ENCODE data around the gene ISCU. TPM values are rescaled to one million over a fixed set of nuclear protein-coding genes. Genes with fewer than 3 reads are reported as not detected.

Gene ISCU
- total RNA-seq, 4 donors from 2014 or later = 229 to 512 (median 248) TPM

DNA sequence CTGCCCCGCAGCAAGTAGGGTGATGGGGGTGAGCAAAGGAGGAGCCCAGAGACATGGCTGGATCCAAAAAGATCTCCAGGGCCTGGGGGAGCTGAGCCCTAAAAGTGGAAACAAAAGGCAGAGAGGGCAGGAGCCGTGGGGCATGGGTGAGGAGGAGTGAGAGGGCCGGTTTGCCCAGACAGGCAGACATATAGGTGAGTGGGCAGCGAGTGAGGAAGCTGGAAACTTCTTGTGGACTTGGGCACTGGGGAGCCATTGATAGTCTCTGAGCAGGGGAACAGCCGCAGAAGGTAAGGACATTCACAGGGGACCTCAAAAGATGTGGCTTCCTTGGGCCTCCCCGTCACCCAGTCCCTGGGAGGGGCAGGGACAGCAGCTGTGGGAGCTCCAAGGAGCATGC lies 52.2 kb downstream of the ISCU start:
- no peak for TF ChIP-seq CTCF (IDR thresholded peaks at IDR 0.05)
- no peak for TF ChIP-seq POLR2A (IDR thresholded peaks at IDR 0.05)
- intact Hi-C loops (cut with DNase I) = loop anchor here (5.0 kb wide), 2 partner anchors 102 to 188 kb away; no protein-coding TSS in a partner anchor
- WGBS, 2 donors = 90 to 94% methylated on average over 6 of the region's 6 CpGs
- peaks cover 7 to 14% of the 10 kb centered on the region in 2 donors for H3K4me1 ChIP-seq
- H3K27ac ChIP-seq = no peak overlapping the region
- H3K9me3 ChIP-seq = no peaks in the 10 kb centered on the region
- no peak overlapping the region for H3K4me3 ChIP-seq (replicated peaks in 1 of 3)
- no peaks in the 10 kb centered on the region for H3K27me3 ChIP-seq
- no peaks in the 10 kb centered on the region for H3K36me3 ChIP-seq
- no peak for DNase-seq

DNA sequence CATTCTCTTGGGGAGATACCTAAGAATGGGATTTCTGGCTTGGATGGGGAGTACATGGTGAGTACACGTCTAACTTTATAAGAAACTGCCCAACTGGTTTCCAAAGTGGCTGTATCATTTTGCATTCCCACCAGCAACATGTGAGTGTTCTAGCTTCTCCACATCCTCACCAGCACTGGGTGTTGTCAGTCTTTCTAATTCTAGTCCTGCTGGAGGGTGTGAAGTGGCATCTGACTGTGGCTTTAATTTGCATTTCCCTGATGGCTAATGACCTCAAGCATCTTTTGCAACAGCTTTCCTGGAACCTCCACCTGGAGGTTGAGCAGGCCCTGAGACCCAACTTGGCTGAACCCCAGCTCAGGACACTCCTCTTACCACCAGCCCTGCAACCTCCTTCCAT lies 53.5 kb downstream of the ISCU start:
- intact Hi-C loops (cut with DNase I) = loop anchor here (5.0 kb wide), 2 partner anchors 104 to 186 kb away; no protein-coding TSS in a partner anchor
- 82 to 93% methylated on average over 1 of the region's 1 CpG for WGBS, 2 donors
- H3K36me3 ChIP-seq = no peaks in the 10 kb centered on the region
- no peak for DNase-seq
- TF ChIP-seq POLR2A (IDR thresholded peaks at IDR 0.05) (no peak), CTCF (IDR thresholded peaks at IDR 0.05) (no peak)
- no peak overlapping the region for H3K27ac ChIP-seq
- H3K9me3 ChIP-seq = no peaks in the 10 kb centered on the region
- H3K4me1 ChIP-seq = peaks cover 7 to 14% of the 10 kb centered on the region in 2 donors
- no peaks in the 10 kb centered on the region for H3K27me3 ChIP-seq
- H3K4me3 ChIP-seq (replicated peaks in 1 of 3) = no peak overlapping the region

- intact Hi-C loops (cut with DNase I) = loop anchor here (5.0 kb wide), 2 partner anchors 104 to 186 kb away; no protein-coding TSS in a partner anchor
- no peaks in the 10 kb centered on the region for H3K9me3 ChIP-seq
- H3K27me3 ChIP-seq = no peaks in the 10 kb centered on the region
- DNase-seq = no peak
- no peak overlapping the region for H3K27ac ChIP-seq
- no peaks in the 10 kb centered on the region for H3K36me3 ChIP-seq
- H3K4me3 ChIP-seq (replicated peaks in 1 of 3) = no peak overlapping the region
- 96 to 99% methylated on average over 2 of the region's 2 CpGs for WGBS, 2 donors
- TF ChIP-seq CTCF (IDR thresholded peaks at IDR 0.05) = no peak
- TF ChIP-seq POLR2A (IDR thresholded peaks at IDR 0.05) = no peak
- H3K4me1 ChIP-seq = peaks cover 7 to 14% of the 10 kb centered on the region in 2 donors
These were observed 54.0 kb downstream of the ISCU start for GRCh38 chr12:108616359-108616758.

DNA sequence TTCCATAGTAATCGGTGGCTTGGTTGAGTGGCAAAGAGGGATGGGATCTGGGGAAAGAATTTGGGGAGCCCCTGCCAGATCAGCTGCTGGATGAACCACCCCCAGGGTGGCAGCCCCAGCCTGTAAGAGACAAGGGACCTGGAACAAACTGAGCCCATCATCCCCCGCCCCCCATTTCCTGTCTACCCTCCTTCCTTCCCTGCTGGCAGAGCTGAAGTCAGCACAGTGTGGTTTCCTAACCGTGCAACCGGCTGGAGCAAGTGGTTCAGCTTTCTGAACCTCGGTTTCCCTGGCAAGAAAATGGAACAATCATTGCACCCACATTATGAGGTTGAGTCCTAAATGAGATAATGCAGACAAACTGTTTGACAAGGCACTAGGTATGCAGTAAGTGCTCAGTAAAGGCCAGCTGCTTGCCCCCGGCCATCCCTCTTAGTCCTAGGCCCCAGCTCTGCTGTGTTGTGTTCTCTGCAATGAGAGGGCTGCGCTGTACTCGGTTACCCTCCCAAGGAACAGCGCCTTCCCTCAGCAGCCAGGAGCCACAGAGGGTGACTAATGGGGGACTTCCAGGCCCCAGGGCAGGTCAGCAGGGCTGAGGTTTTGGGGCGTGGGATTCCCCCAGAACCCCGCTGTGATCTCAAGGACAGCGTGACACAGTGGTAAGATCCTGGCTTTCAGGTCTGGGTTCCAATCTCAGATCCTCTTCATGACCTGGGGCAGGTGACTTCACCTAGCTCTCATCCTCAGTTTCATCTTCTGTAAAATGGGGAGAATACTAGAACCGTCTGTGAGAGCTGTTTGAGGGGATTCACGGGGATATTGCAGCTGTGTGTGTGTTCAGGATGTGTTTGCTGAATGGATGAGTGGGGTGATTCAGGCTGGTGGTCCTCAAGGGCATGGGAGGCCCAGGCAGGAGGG lies 54.8 kb downstream of the ISCU start:
- Histone ChIP-seq H3K27ac (no peak overlapping the region), H3K4me3 (replicated peaks in 1 of 3) (no peak overlapping the region), H3K27me3 (no peaks in the 10 kb centered on the region), H3K9me3 (no peaks in the 10 kb centered on the region), H3K4me1 (peaks cover 7 to 14% of the 10 kb centered on the region in 2 donors), H3K36me3 (no peaks in the 10 kb centered on the region)
- TF ChIP-seq CTCF (IDR thresholded peaks at IDR 0.05) = no peak
- no peak for TF ChIP-seq POLR2A (IDR thresholded peaks at IDR 0.05)
- DNase-seq = no peak
- intact Hi-C loops (cut with DNase I) = loop anchor here (5.0 kb wide), 2 partner anchors 105 to 185 kb away; no protein-coding TSS in a partner anchor
- 83 to 85% methylated on average over 10 to 14 of the region's 14 CpGs for WGBS, 2 donors

Measured in thyroid gland (tissue), 4 donors.